GM12875 (cell line): ENCODE results near the gene YPEL4.
"Not testable (repeated sequence)": the region's sequence is repeated elsewhere in the genome, so short reads cannot be mapped to it uniquely, and the experiment has no call there.

Source experiments
- H3K4me3 ChIP-seq: one replicate; pipeline ENCODE4 v1.5.1; 2011; ENCODE audit warnings: low read depth, low read length, control low read depth
- TF ChIP-seq, protein P1 (sequence below): IDR thresholded peaks from 2 replicates; pipeline ENCODE4 v1.5.1; 2011; ENCODE audit warnings: low read depth, mild to moderate bottlenecking, control low read depth, inconsistent platforms, low read length, moderate library complexity, borderline replicate concordance; ENCODE audit not compliant: insufficient read depth

The YPEL4 gene

DNA sequence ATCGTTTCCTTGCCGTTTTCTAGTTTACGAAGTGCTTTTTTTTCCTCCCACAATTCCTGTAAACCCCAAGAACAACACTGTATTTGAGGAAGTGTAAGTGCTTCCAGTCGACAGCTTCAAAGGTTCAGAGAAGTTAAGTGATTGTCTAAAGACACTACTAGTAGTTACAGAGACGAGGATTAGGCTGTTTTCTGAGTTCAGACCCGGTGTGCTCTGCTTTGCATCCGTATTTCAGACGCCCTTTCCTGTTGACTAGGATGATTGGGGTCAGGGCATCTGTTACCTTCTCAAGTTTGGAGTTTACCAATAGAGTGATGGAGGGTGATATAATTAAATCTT, 8.3 kb upstream of the YPEL4 start:
- TF ChIP-seq, protein P1, sequence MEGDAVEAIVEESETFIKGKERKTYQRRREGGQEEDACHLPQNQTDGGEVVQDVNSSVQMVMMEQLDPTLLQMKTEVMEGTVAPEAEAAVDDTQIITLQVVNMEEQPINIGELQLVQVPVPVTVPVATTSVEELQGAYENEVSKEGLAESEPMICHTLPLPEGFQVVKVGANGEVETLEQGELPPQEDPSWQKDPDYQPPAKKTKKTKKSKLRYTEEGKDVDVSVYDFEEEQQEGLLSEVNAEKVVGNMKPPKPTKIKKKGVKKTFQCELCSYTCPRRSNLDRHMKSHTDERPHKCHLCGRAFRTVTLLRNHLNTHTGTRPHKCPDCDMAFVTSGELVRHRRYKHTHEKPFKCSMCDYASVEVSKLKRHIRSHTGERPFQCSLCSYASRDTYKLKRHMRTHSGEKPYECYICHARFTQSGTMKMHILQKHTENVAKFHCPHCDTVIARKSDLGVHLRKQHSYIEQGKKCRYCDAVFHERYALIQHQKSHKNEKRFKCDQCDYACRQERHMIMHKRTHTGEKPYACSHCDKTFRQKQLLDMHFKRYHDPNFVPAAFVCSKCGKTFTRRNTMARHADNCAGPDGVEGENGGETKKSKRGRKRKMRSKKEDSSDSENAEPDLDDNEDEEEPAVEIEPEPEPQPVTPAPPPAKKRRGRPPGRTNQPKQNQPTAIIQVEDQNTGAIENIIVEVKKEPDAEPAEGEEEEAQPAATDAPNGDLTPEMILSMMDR, result no peak
- peak overlapping the region; percentile 82 for H3K4me3 ChIP-seq

DNA sequence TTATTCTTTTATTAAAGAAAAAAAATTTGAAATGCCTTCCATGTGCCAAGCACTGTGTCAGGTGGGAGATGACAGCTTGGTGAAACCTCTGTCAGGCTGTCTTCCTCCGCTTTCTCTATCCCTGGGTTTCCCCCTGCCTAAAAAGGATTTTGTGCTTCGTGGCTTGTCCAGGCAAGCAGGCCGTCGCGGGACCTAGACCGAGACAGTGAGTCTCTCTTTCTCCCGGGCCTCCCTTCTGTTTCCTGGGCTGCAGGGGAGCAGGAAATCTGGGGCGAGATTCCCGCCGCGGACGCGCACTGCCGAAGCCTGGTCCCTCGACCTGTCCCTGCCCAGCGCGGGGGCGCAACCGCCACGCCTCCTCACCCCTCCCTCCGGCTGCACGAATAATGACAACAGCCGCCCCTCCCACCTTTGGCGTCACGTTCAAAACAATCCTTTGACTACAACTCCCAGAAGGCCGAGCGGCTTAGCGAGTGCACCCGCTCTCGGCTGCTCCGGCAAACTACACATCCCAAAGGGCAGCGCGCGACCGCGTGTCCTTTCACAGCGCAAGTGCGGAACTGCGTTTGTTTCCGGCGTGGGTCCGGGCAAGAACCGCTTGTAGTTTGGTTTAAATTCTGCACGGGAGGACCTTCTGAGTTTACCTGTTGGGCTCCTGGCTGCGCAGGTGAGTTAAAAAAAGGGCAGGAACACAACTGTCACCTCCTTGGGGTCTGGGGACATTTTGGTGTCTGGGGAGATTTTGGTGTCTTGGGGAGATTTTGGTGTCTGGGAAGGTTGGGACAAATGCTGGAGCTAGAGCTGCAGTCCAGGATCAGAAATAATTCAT, 7.7 kb upstream of the YPEL4 start, which contains the start of gene CLP1:
Gene CLP1 (plus strand): TSS at position 569 of the 829 bp plus-strand sequence. CDS start 1,715 bp downstream, outside the sequence.
- peak within 1 kb of the TSS; percentile 82 for H3K4me3 ChIP-seq
- TF ChIP-seq, protein P1, result no peak

DNA sequence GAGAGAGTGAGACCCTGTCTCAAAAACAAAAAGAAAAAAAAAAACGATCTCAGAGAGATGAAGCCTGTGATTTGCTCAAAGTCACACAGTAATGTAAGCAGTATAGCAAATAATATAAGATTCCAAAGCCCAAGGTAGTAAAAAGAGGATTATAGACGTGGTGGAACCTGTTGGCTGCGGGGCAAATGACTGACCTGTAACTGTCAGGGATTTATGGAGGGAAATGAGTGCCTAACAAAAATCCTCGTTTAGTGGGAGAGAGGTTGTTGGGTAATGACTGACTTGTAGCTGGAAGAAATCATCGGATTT, 7.1 kb upstream of the YPEL4 start:
- TF ChIP-seq, protein P1, result no peak
- peak overlapping the region; percentile 82 for H3K4me3 ChIP-seq

DNA sequence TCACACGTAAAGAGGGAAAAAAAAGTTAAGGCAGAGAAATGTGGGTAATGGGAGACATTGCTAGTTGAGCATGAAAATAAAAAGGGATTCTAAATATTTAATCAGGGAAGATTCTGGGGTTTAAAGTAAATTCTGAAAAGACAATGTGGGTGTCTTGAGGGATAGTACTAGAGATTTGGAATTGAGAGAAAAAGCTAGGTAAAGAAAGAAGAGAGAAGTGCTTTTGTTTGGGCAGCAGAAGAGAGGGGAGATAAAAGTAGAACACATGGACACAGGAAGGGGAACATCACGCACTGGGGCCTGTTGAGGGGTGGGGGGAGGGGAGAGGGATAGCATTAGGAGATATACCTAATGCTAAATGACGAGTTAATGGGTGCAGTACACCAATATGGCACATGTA, 3.5 kb upstream of the YPEL4 start:
- H3K4me3 ChIP-seq, result no peak overlapping the region

DNA sequence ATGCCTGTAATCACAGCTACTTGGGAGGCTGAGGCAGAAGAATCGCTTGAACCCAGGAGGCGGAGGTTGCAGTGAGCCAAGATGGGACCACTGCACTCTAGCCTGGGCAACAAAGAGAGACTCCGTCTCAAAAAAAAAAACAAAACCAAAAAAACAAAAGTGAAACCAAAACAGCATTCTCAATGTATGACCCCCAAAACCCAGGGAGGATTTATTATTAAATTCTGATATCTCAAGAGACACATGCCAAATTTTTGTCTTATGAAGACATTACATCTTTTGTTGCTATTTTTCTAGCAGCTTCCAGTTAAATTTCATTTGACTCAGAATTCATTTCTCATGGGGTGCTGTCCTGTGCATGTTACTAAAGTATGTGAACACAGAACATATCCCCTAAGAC, 3.0 kb upstream of the YPEL4 start:
- TF ChIP-seq, protein P1, result no peak
- H3K4me3 ChIP-seq, result no peak overlapping the region

More for the DNA sequence above, 3.5 kb upstream of the YPEL4 start:
- TF ChIP-seq, protein P1, result no peak

DNA sequence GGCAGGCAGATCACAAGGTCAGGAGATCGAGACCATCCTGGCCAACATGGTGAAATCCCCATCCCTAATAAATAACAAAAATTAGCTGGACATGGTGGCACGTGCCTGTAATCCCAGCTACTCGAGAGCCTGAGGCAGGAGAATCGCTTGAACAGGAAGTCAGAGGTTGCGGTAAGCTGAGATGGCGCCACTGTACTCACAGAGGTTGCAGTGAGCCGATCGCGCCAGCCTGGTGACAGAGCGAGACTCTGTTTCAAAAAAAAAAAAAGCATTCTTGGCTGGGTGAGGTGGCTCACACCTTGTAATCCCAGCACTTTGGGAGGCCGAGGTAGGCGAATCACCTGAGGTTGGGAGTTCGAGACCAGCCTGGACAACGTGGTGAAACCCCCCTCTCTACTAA, 2.5 kb upstream of the YPEL4 start:
- H3K4me3 ChIP-seq, result not testable (repeated sequence)

DNA sequence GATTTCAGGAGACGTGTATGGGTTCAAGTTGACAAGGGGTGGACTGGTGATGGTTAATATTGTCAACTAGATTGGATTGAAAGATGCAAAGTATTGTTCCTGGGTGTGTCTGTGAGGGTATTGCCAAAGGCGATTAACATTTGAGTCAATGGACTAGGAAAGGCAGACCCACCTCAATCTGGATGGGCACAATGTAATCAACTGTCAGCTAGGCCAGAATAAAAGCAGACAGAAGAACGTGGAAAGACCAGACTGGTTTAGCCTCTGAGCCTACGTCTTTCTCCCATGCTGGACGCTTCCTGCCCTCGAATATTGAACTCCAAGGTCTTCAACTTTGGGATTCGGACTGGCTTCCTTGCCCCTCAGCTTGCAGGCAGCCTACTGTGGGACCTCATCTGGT, 1.7 kb upstream of the YPEL4 start:
- TF ChIP-seq, protein P1, result no peak
- H3K4me3 ChIP-seq, result no peak overlapping the region
